WTC11 (cell line): ENCODE data around the gene CRBN. TPM values are rescaled to one million over a fixed set of nuclear protein-coding genes. Genes with fewer than 3 reads are reported as not detected.

Experiments used
- ATAC-seq: fragments of 200-7000 bp; cut with Tn5 transposase; 2 replicates; pipeline ENCODE4 v1.10.0; 2021; ENCODE audit warnings: mild to moderate bottlenecking, moderate library complexity
- CTCF ChIA-PET: fragments of 300-600 bp; sonication (Branson Sonifier 250); formaldehyde crosslinking; loops from one replicate; lab custom pipeline; 2021; ENCODE audit warnings: antibody characterized with exemption; lab: Charles Lee
- POLR2A ChIA-PET: fragments of 350-600 bp; sonication (Branson Sonifier 250); formaldehyde crosslinking; loops from one replicate; lab custom pipeline; 2021; ENCODE audit warnings: antibody characterized with exemption; lab: Charles Lee
- DNase-seq: peaks from one replicate; pipeline ENCODE4 v3.0.0; 2021; ENCODE audit warnings: low spot score
- H3K27ac Mint-ChIP-seq: 2 replicates; pipeline ENCODE4 v1.8.0; 2021; ENCODE audit warnings: mixed read lengths
- H3K27me3 Mint-ChIP-seq: 2 replicates; pipeline ENCODE4 v1.8.0; 2021; ENCODE audit warnings: low read depth, mild to moderate bottlenecking, moderate library complexity, mixed read lengths
- H3K36me3 Mint-ChIP-seq: 2 replicates; pipeline ENCODE4 v1.8.0; 2021; ENCODE audit warnings: mixed read lengths
- H3K4me1 Mint-ChIP-seq: 2 replicates; pipeline ENCODE4 v1.8.0; 2022; ENCODE audit warnings: mixed read lengths
- H3K4me3 Mint-ChIP-seq: 2 replicates; pipeline ENCODE4 v1.8.0; 2021; ENCODE audit warnings: mild to moderate bottlenecking, moderate library complexity, mixed read lengths
- H3K9me3 Mint-ChIP-seq: 2 replicates; pipeline ENCODE4 v1.8.0; 2021; ENCODE audit warnings: mixed read lengths
- CBFB ChIP-seq: sonication (generic); formaldehyde crosslinking; IDR thresholded peaks from 2 replicates; pipeline ENCODE4 v1.8.1; 2022; ENCODE audit warnings: mild to moderate bottlenecking, low read depth, missing genetic modification reagents
- ETV6 ChIP-seq: sonication (generic); formaldehyde crosslinking; IDR thresholded peaks from 2 replicates; pipeline ENCODE4 v1.8.1; 2022; ENCODE audit warnings: mild to moderate bottlenecking, missing genetic modification reagents
- GRHL2 ChIP-seq: fragments of 250-450 bp; sonication (Bioruptor Pico); IDR thresholded peaks from 2 replicates; pipeline ENCODE4 v1.8.0; 2022; ENCODE audit warnings: mild to moderate bottlenecking, moderate library complexity; ENCODE audit not compliant: insufficient replicate concordance, severe bottlenecking
- GTF2I ChIP-seq: fragments of 250-450 bp; sonication (Bioruptor Pico); conservative IDR thresholded peaks from 2 replicates; pipeline ENCODE4 v1.4.0; 2021; ENCODE audit warnings: mild to moderate bottlenecking
- MXD4 ChIP-seq: fragments of 250-450 bp; sonication (Bioruptor Pico); IDR thresholded peaks from 2 replicates; pipeline ENCODE4 v1.8.0; 2021; ENCODE audit warnings: mild to moderate bottlenecking, moderate library complexity, borderline replicate concordance
- NFYB ChIP-seq: sonication (generic); formaldehyde crosslinking; conservative IDR thresholded peaks from 2 replicates; pipeline ENCODE4 v1.8.0; 2022; ENCODE audit warnings: low read depth, missing genetic modification reagents
- SP1 ChIP-seq: sonication (generic); formaldehyde crosslinking; conservative IDR thresholded peaks from 2 replicates; pipeline ENCODE4 v1.8.1; 2022; ENCODE audit warnings: missing genetic modification reagents
- TEAD4 ChIP-seq: sonication (generic); formaldehyde crosslinking; IDR thresholded peaks from 2 replicates; pipeline ENCODE4 v1.8.0; 2022; ENCODE audit warnings: mild to moderate bottlenecking, missing genetic modification reagents
- ZNF138 ChIP-seq: sonication (generic); formaldehyde crosslinking; conservative IDR thresholded peaks from 2 replicates; pipeline ENCODE4 v1.8.1; 2022; ENCODE audit warnings: mild to moderate bottlenecking, moderate library complexity, missing genetic modification reagents
- ZNF219 ChIP-seq: sonication (generic); formaldehyde crosslinking; IDR thresholded peaks from 2 replicates; pipeline ENCODE4 v1.8.0; 2023; ENCODE audit warnings: missing genetic modification reagents, mild to moderate bottlenecking, borderline replicate concordance
- ZNF263 ChIP-seq: sonication (generic); formaldehyde crosslinking; IDR thresholded peaks from 2 replicates; pipeline ENCODE4 v1.8.1; 2022; ENCODE audit warnings: low read depth, mild to moderate bottlenecking, moderate library complexity, missing genetic modification reagents
- total RNA-seq: library from RNA; stranded (reverse); gene quantifications from 3 replicates; pipeline ENCODE4 v1.2.3, GENCODE V29; 2021
- TF ChIP-seq, protein P1 (sequence below): sonication (generic); formaldehyde crosslinking; IDR thresholded peaks from 2 replicates; pipeline ENCODE4 v1.8.0; 2022; ENCODE audit warnings: mild to moderate bottlenecking, missing genetic modification reagents
- TF ChIP-seq, protein P2 (sequence below): sonication (generic); formaldehyde crosslinking; IDR thresholded peaks from 2 replicates; pipeline ENCODE4 v1.8.1; 2023; ENCODE audit warnings: mild to moderate bottlenecking, missing genetic modification reagents, moderate library complexity
- TF ChIP-seq, protein P3 (sequence below): sonication (generic); formaldehyde crosslinking; IDR thresholded peaks from 2 replicates; pipeline ENCODE4 v1.8.1; 2023; ENCODE audit warnings: mild to moderate bottlenecking, missing genetic modification reagents
- TF ChIP-seq, protein P4 (sequence below): sonication (generic); formaldehyde crosslinking; IDR thresholded peaks from 2 replicates; pipeline ENCODE4 v1.8.1; 2022; ENCODE audit warnings: low read depth, missing genetic modification reagents, borderline replicate concordance
- TF ChIP-seq, protein P5 (sequence below): fragments of 250-450 bp; sonication (Bioruptor Pico); IDR thresholded peaks from 2 replicates; pipeline ENCODE4 v2.1.2; 2022; ENCODE audit warnings: mild to moderate bottlenecking, moderate library complexity
- TF ChIP-seq, protein P6 (sequence below): sonication (generic); formaldehyde crosslinking; IDR thresholded peaks from 2 replicates; pipeline ENCODE4 v1.8.0; 2022; ENCODE audit warnings: mild to moderate bottlenecking, missing genetic modification reagents
- TF ChIP-seq, protein P7 (sequence below): fragments of 250-450 bp; sonication (Bioruptor Pico); IDR thresholded peaks from 2 replicates; pipeline ENCODE4 v1.9.0; 2021; ENCODE audit warnings: mild to moderate bottlenecking, borderline replicate concordance
- TF ChIP-seq, protein P8 (sequence below): sonication (generic); formaldehyde crosslinking; IDR thresholded peaks from 2 replicates; pipeline ENCODE4 v1.8.0; 2022; ENCODE audit warnings: missing genetic modification reagents
- TF ChIP-seq, protein P9 (sequence below): sonication (generic); formaldehyde crosslinking; IDR thresholded peaks from 2 replicates; pipeline ENCODE4 v1.8.0; 2023; ENCODE audit warnings: missing genetic modification reagents

CRBN gene
- total RNA-seq, 1 experiment from 2014 or later, result 24.4 TPM

DNA sequence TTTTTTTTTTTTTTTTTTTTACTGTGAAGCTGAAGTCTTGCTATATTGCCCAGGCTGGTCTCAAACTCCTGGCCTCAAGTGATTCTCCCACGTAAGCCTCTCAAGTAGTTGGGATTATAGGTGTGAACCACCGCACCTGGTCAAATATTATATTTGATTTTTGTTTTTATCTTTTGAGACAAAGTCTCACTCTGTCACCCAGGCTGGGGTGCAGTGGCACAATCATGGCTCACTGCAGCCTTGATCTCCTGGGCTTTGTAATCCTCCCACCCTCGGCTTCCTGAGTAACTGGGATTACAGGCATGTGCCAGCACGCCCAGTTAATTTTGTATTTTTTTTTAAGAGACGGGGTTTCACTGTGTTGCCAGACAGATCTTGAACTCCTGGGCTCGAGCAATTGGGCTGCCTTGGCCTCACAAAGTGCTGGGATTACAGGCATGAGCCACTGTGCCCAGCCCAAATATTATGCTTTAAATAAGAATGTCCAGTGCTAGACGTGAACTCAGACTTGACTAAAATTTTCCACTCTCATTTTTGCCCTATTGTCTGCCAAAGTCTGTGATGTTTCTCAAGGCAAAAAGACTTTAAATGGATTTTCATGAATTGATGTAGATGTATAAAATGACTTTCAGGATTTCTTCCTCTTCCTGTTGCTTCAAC lies 33.4 kb upstream of the CRBN start:
- Mint-ChIP-seq H3K9me3 (peaks cover 53% of the 10 kb centered on the region), H3K27ac (no peak overlapping the region), H3K36me3 (peaks cover 11% of the 10 kb centered on the region), H3K4me1 (no peaks in the 10 kb centered on the region), H3K4me3 (no peak overlapping the region), H3K27me3 (peaks cover 10% of the 10 kb centered on the region)
- ATAC-seq, result no peak
- ChIA-PET CTCF (no interaction called here), POLR2A (interaction anchor here (0.6 kb wide), 1 partner anchor 148 kb away, joined by 3 read pairs; no protein-coding TSS in a partner anchor)
- TF ChIP-seq ZNF138 (CRISPR knock-in tag) (no peak), TEAD4 (CRISPR knock-in tag) (no peak), ZNF263 (no peak), SP1 (CRISPR knock-in tag) (no peak), GRHL2 (CRISPR knock-in tag) (no peak), ETV6 (CRISPR knock-in tag) (no peak), NFYB (CRISPR knock-in tag) (no peak), CBFB (CRISPR knock-in tag) (no peak), GTF2I (CRISPR knock-in tag) (no peak), ZNF219 (CRISPR knock-in tag) (no peak), MXD4 (CRISPR knock-in tag) (no peak)
- TF ChIP-seq, protein P1, sequence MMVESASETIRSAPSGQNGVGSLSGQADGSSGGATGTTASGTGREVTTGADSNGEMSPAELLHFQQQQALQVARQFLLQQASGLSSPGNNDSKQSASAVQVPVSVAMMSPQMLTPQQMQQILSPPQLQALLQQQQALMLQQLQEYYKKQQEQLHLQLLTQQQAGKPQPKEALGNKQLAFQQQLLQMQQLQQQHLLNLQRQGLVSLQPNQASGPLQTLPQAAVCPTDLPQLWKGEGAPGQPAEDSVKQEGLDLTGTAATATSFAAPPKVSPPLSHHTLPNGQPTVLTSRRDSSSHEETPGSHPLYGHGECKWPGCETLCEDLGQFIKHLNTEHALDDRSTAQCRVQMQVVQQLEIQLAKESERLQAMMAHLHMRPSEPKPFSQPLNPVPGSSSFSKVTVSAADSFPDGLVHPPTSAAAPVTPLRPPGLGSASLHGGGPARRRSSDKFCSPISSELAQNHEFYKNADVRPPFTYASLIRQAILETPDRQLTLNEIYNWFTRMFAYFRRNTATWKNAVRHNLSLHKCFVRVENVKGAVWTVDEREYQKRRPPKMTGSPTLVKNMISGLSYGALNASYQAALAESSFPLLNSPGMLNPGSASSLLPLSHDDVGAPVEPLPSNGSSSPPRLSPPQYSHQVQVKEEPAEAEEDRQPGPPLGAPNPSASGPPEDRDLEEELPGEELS, result no peak
- TF ChIP-seq, protein P2, sequence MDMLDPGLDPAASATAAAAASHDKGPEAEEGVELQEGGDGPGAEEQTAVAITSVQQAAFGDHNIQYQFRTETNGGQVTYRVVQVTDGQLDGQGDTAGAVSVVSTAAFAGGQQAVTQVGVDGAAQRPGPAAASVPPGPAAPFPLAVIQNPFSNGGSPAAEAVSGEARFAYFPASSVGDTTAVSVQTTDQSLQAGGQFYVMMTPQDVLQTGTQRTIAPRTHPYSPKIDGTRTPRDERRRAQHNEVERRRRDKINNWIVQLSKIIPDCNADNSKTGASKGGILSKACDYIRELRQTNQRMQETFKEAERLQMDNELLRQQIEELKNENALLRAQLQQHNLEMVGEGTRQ (CRISPR knock-in tag), result no peak
- TF ChIP-seq, protein P3, sequence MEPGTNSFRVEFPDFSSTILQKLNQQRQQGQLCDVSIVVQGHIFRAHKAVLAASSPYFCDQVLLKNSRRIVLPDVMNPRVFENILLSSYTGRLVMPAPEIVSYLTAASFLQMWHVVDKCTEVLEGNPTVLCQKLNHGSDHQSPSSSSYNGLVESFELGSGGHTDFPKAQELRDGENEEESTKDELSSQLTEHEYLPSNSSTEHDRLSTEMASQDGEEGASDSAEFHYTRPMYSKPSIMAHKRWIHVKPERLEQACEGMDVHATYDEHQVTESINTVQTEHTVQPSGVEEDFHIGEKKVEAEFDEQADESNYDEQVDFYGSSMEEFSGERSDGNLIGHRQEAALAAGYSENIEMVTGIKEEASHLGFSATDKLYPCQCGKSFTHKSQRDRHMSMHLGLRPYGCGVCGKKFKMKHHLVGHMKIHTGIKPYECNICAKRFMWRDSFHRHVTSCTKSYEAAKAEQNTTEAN (CRISPR knock-in tag), result no peak
- TF ChIP-seq, protein P4, sequence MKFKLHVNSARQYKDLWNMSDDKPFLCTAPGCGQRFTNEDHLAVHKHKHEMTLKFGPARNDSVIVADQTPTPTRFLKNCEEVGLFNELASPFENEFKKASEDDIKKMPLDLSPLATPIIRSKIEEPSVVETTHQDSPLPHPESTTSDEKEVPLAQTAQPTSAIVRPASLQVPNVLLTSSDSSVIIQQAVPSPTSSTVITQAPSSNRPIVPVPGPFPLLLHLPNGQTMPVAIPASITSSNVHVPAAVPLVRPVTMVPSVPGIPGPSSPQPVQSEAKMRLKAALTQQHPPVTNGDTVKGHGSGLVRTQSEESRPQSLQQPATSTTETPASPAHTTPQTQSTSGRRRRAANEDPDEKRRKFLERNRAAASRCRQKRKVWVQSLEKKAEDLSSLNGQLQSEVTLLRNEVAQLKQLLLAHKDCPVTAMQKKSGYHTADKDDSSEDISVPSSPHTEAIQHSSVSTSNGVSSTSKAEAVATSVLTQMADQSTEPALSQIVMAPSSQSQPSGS (CRISPR knock-in tag), result no peak
- TF ChIP-seq, protein P5, sequence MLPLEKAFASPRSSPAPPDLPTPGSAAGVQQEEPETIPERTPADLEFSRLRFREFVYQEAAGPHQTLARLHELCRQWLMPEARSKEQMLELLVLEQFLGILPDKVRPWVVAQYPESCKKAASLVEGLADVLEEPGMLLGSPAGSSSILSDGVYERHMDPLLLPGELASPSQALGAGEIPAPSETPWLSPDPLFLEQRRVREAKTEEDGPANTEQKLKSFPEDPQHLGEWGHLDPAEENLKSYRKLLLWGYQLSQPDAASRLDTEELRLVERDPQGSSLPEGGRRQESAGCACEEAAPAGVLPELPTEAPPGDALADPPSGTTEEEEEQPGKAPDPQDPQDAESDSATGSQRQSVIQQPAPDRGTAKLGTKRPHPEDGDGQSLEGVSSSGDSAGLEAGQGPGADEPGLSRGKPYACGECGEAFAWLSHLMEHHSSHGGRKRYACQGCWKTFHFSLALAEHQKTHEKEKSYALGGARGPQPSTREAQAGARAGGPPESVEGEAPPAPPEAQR (CRISPR knock-in tag), result no peak
- TF ChIP-seq, protein P6, sequence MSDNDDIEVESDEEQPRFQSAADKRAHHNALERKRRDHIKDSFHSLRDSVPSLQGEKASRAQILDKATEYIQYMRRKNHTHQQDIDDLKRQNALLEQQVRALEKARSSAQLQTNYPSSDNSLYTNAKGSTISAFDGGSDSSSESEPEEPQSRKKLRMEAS (CRISPR knock-in tag), result no peak
- TF ChIP-seq, protein P7, sequence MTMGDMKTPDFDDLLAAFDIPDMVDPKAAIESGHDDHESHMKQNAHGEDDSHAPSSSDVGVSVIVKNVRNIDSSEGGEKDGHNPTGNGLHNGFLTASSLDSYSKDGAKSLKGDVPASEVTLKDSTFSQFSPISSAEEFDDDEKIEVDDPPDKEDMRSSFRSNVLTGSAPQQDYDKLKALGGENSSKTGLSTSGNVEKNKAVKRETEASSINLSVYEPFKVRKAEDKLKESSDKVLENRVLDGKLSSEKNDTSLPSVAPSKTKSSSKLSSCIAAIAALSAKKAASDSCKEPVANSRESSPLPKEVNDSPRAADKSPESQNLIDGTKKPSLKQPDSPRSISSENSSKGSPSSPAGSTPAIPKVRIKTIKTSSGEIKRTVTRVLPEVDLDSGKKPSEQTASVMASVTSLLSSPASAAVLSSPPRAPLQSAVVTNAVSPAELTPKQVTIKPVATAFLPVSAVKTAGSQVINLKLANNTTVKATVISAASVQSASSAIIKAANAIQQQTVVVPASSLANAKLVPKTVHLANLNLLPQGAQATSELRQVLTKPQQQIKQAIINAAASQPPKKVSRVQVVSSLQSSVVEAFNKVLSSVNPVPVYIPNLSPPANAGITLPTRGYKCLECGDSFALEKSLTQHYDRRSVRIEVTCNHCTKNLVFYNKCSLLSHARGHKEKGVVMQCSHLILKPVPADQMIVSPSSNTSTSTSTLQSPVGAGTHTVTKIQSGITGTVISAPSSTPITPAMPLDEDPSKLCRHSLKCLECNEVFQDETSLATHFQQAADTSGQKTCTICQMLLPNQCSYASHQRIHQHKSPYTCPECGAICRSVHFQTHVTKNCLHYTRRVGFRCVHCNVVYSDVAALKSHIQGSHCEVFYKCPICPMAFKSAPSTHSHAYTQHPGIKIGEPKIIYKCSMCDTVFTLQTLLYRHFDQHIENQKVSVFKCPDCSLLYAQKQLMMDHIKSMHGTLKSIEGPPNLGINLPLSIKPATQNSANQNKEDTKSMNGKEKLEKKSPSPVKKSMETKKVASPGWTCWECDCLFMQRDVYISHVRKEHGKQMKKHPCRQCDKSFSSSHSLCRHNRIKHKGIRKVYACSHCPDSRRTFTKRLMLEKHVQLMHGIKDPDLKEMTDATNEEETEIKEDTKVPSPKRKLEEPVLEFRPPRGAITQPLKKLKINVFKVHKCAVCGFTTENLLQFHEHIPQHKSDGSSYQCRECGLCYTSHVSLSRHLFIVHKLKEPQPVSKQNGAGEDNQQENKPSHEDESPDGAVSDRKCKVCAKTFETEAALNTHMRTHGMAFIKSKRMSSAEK (CRISPR knock-in tag), result no peak
- TF ChIP-seq, protein P8, sequence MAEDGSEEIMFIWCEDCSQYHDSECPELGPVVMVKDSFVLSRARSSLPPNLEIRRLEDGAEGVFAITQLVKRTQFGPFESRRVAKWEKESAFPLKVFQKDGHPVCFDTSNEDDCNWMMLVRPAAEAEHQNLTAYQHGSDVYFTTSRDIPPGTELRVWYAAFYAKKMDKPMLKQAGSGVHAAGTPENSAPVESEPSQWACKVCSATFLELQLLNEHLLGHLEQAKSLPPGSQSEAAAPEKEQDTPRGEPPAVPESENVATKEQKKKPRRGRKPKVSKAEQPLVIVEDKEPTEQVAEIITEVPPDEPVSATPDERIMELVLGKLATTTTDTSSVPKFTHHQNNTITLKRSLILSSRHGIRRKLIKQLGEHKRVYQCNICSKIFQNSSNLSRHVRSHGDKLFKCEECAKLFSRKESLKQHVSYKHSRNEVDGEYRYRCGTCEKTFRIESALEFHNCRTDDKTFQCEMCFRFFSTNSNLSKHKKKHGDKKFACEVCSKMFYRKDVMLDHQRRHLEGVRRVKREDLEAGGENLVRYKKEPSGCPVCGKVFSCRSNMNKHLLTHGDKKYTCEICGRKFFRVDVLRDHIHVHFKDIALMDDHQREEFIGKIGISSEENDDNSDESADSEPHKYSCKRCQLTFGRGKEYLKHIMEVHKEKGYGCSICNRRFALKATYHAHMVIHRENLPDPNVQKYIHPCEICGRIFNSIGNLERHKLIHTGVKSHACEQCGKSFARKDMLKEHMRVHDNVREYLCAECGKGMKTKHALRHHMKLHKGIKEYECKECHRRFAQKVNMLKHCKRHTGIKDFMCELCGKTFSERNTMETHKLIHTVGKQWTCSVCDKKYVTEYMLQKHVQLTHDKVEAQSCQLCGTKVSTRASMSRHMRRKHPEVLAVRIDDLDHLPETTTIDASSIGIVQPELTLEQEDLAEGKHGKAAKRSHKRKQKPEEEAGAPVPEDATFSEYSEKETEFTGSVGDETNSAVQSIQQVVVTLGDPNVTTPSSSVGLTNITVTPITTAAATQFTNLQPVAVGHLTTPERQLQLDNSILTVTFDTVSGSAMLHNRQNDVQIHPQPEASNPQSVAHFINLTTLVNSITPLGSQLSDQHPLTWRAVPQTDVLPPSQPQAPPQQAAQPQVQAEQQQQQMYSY (CRISPR knock-in tag), result no peak
- TF ChIP-seq, protein P9, sequence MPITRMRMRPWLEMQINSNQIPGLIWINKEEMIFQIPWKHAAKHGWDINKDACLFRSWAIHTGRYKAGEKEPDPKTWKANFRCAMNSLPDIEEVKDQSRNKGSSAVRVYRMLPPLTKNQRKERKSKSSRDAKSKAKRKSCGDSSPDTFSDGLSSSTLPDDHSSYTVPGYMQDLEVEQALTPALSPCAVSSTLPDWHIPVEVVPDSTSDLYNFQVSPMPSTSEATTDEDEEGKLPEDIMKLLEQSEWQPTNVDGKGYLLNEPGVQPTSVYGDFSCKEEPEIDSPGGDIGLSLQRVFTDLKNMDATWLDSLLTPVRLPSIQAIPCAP (CRISPR knock-in tag), result no peak
- DNase-seq, result no peak
